Vagina (tissue), 2 donors: ENCODE data around the gene GRIK2.

Experiments
- CTCF ChIP-seq, 3 experiments: fragments of 450-650 bp in 2 of 3; fragments of 200-600 bp in 1 of 3; sonication (generic) in 1 of 3; IDR thresholded peaks; one replicate each; pipeline ENCODE4 v1.5.1; 2017 to 2019; ENCODE audit warnings: antibody characterized with exemption in 3 of 3, mild to moderate bottlenecking in 2 of 3, moderate library complexity in 2 of 3
- POLR2A ChIP-seq, 2 donors: fragments of 450-650 bp; IDR thresholded peaks; one replicate each; pipeline ENCODE4 v1.6.1; 2017; ENCODE audit warnings: antibody characterized with exemption in 2 of 2, mild to moderate bottlenecking in 2 of 2, moderate library complexity in 2 of 2
- POLR2AphosphoS5 ChIP-seq, 2 donors: sonication (generic); formaldehyde crosslinking; IDR thresholded peaks; one replicate each; pipeline ENCODE4 v1.9.0; 2017; ENCODE audit warnings: antibody characterized with exemption in 2 of 2, mild to moderate bottlenecking in 2 of 2, low read depth in 1 of 2; ENCODE audit not compliant: insufficient read depth in 1 of 2

- TF ChIP-seq CTCF (IDR thresholded peaks at IDR 0.05) (no peak), POLR2AphosphoS5 (IDR thresholded peaks at IDR 0.05; ENCODE audit: insufficient read depth in 1 of 2, low read depth in 1 of 2) (no peak), POLR2A (IDR thresholded peaks at IDR 0.05) (no peak)
Measured at GRCh38 chr6:101528801-101529200, 135.3 kb downstream of the GRIK2 start.
